Ishikawa (cell line): ENCODE results near the gene SCFD2.

Experiments used
- TAF1 ChIP-seq: IDR thresholded peaks from 2 replicates; pipeline ENCODE4 v1.6.1; 2012; ENCODE audit warnings: low read depth, mild to moderate bottlenecking
- TF ChIP-seq, protein P1 (sequence below): IDR thresholded peaks from 2 replicates; pipeline ENCODE4 v1.6.1; 2012; ENCODE audit warnings: low read depth, mild to moderate bottlenecking

DNA sequence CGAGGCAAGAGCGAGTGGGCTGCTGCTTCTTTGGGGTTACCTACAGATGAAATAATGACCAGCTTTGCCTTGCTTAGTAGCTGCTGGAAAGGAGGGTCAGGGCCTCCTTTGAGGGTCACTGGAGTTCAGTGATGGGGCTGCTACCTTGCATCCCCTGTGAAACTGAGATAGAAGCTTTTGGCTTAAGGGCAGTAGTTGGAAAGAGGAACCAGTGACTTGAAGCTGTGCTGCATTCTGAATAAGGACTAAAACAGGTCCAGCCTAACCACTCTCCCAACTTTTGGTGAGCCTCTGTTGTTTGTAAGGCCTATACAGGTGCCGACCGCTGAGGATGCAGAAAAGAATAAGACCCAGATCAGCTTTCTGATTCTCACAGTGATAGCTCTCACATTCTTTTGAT, 462.6 kb downstream of the SCFD2 start:
- TF ChIP-seq, protein P1, sequence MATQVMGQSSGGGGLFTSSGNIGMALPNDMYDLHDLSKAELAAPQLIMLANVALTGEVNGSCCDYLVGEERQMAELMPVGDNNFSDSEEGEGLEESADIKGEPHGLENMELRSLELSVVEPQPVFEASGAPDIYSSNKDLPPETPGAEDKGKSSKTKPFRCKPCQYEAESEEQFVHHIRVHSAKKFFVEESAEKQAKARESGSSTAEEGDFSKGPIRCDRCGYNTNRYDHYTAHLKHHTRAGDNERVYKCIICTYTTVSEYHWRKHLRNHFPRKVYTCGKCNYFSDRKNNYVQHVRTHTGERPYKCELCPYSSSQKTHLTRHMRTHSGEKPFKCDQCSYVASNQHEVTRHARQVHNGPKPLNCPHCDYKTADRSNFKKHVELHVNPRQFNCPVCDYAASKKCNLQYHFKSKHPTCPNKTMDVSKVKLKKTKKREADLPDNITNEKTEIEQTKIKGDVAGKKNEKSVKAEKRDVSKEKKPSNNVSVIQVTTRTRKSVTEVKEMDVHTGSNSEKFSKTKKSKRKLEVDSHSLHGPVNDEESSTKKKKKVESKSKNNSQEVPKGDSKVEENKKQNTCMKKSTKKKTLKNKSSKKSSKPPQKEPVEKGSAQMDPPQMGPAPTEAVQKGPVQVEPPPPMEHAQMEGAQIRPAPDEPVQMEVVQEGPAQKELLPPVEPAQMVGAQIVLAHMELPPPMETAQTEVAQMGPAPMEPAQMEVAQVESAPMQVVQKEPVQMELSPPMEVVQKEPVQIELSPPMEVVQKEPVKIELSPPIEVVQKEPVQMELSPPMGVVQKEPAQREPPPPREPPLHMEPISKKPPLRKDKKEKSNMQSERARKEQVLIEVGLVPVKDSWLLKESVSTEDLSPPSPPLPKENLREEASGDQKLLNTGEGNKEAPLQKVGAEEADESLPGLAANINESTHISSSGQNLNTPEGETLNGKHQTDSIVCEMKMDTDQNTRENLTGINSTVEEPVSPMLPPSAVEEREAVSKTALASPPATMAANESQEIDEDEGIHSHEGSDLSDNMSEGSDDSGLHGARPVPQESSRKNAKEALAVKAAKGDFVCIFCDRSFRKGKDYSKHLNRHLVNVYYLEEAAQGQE: no peak
- no peak for TF ChIP-seq TAF1
